Vagina (tissue), 2 donors: Measurements from ENCODE around the gene ADISSP. TPM values are rescaled to one million over a fixed set of nuclear protein-coding genes. Genes with fewer than 3 reads are reported as not detected.

Source experiments
- DNase-seq, 2 donors: peaks; one replicate each; pipeline ENCODE4 v3.0.0-alpha.2; 2017; ENCODE audit errors: extremely low spot score in 2 of 2
- H3K27ac ChIP-seq: fragments of 200-600 bp; sonication (generic); one replicate; pipeline ENCODE4 v1.5.1; 2019
- H3K27me3 ChIP-seq: fragments of 200-600 bp; sonication (generic); one replicate; pipeline ENCODE4 v1.5.1; 2019
- H3K36me3 ChIP-seq, 2 donors: fragments of 200-600 bp; sonication (generic); one replicate each; pipeline ENCODE4 v1.5.1; 2017 to 2019
- H3K4me1 ChIP-seq: fragments of 200-600 bp; sonication (generic); one replicate; pipeline ENCODE4 v1.5.1; 2019
- H3K4me3 ChIP-seq, 2 donors: fragments of 200-600 bp; sonication (generic); 1 replicate in 1 of 2; 2 replicates in 1 of 2; pipeline ENCODE4 v1.5.1; 2016 to 2019
- H3K9me3 ChIP-seq: fragments of 200-600 bp; sonication (generic); one replicate; pipeline ENCODE4 v1.5.1; 2019
- POLR2A ChIP-seq, 2 donors: fragments of 450-650 bp; IDR thresholded peaks; one replicate each; pipeline ENCODE4 v1.6.1; 2017; ENCODE audit warnings: antibody characterized with exemption in 2 of 2, mild to moderate bottlenecking in 2 of 2, moderate library complexity in 2 of 2
- POLR2AphosphoS5 ChIP-seq, 2 donors: sonication (generic); formaldehyde crosslinking; IDR thresholded peaks; one replicate each; pipeline ENCODE4 v1.9.0; 2017; ENCODE audit warnings: antibody characterized with exemption in 2 of 2, mild to moderate bottlenecking in 2 of 2, low read depth in 1 of 2; ENCODE audit not compliant: insufficient read depth in 1 of 2
- intact Hi-C: fragments of 100-400 bp; cut with DNase I; formaldehyde crosslinking; loops from one replicate; pipeline ENCODE4 v1.15.1; 2023
- total RNA-seq: library from RNA; depleted of rRNA; stranded (reverse); fragments of >200 nt; gene quantifications from one replicate; pipeline ENCODE4 v1.2.3, GENCODE V29; 2016
- TF ChIP-seq, protein P1 (sequence below), 3 experiments: fragments of 450-650 bp in 2 of 3; fragments of 200-600 bp in 1 of 3; sonication (generic) in 1 of 3; IDR thresholded peaks; one replicate each; pipeline ENCODE4 v1.5.1; 2017 to 2019; ENCODE audit warnings: antibody characterized with exemption in 3 of 3, mild to moderate bottlenecking in 2 of 3, moderate library complexity in 2 of 3

The ADISSP gene
- total RNA-seq, 1 donor from 2014 or later = 16.0 TPM

- H3K27ac ChIP-seq = no peak overlapping the region
- no peak for DNase-seq
- H3K36me3 ChIP-seq = no peaks in the 10 kb centered on the region
- H3K4me1 ChIP-seq = peaks cover 9% of the 10 kb centered on the region
- no peaks in the 10 kb centered on the region for H3K27me3 ChIP-seq
- TF ChIP-seq, protein P1, sequence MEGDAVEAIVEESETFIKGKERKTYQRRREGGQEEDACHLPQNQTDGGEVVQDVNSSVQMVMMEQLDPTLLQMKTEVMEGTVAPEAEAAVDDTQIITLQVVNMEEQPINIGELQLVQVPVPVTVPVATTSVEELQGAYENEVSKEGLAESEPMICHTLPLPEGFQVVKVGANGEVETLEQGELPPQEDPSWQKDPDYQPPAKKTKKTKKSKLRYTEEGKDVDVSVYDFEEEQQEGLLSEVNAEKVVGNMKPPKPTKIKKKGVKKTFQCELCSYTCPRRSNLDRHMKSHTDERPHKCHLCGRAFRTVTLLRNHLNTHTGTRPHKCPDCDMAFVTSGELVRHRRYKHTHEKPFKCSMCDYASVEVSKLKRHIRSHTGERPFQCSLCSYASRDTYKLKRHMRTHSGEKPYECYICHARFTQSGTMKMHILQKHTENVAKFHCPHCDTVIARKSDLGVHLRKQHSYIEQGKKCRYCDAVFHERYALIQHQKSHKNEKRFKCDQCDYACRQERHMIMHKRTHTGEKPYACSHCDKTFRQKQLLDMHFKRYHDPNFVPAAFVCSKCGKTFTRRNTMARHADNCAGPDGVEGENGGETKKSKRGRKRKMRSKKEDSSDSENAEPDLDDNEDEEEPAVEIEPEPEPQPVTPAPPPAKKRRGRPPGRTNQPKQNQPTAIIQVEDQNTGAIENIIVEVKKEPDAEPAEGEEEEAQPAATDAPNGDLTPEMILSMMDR (IDR thresholded peaks at IDR 0.05) = no peak
- TF ChIP-seq POLR2A (IDR thresholded peaks at IDR 0.05) (no peak), POLR2AphosphoS5 (IDR thresholded peaks at IDR 0.05; ENCODE audit: insufficient read depth in 1 of 2, low read depth in 1 of 2) (no peak)
- no peak overlapping the region for H3K4me3 ChIP-seq
- intact Hi-C loops = no loop called here
- H3K9me3 ChIP-seq = no peaks in the 10 kb centered on the region
These were observed 44.3 kb downstream of the ADISSP start for GRCh38 chr20:3723284-3723683.

DNA sequence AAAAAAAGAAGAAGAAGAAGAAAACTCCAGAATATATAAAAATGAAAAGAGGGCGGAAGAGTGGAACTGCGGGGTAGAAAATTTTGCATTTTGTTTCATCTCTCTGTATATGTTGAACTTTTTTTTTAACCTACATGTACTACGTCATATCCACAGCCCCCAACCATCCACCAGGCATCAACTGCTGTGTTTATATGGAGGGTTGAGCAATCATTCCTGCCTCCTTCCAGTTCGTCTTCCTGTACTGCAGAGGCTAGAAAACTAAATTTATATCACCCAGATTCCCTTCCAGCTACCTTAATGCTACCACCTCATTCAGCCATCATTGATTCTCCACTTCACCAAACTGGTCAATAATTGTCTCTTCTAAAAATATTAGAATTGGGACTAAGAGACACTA lies 45.6 kb downstream of the ADISSP start:
- intact Hi-C loops = no loop called here
- Histone ChIP-seq H3K27ac (no peak overlapping the region), H3K4me1 (no peaks in the 10 kb centered on the region), H3K36me3 (no peaks in the 10 kb centered on the region), H3K9me3 (no peaks in the 10 kb centered on the region), H3K4me3 (no peak overlapping the region), H3K27me3 (no peaks in the 10 kb centered on the region)
- no peak for DNase-seq
- TF ChIP-seq, protein P1 (IDR thresholded peaks at IDR 0.05) = no peak
- no peak for TF ChIP-seq POLR2A (IDR thresholded peaks at IDR 0.05)
- no peak for TF ChIP-seq POLR2AphosphoS5 (IDR thresholded peaks at IDR 0.05; ENCODE audit: insufficient read depth in 1 of 2, low read depth in 1 of 2)

GRCh38 chr20:3720626-3721025 lies 46.9 kb downstream of the ADISSP start:
- Histone ChIP-seq H3K36me3 (no peaks in the 10 kb centered on the region), H3K27me3 (no peaks in the 10 kb centered on the region), H3K9me3 (no peaks in the 10 kb centered on the region), H3K27ac (no peak overlapping the region), H3K4me3 (no peak overlapping the region), H3K4me1 (no peaks in the 10 kb centered on the region)
- DNase-seq = no peak
- TF ChIP-seq POLR2A (IDR thresholded peaks at IDR 0.05) (no peak), POLR2AphosphoS5 (IDR thresholded peaks at IDR 0.05; ENCODE audit: insufficient read depth in 1 of 2, low read depth in 1 of 2) (no peak)
- TF ChIP-seq, protein P1 (IDR thresholded peaks at IDR 0.05) = no peak
- intact Hi-C loops = no loop called here

DNA sequence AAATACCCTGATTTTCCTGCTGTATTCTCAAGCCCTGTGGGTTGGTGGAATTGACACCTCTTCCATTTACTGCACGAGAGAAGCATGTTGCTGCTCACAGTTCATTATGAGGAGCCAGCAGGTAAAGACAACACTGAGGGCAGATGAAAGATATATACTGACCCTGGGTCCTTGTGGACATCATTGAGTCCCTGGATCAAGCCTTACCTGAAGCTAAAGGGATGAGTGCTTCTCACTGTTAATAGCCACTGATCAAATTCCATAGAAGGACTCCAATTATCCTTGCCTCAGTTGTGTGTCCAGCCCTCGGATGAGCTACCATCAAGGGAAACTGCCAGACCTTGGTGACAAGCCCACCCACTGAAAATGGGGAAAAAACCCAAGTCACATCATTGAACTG lies 47.5 kb downstream of the ADISSP start:
- Histone ChIP-seq H3K27ac (no peak overlapping the region), H3K4me1 (no peaks in the 10 kb centered on the region), H3K9me3 (no peaks in the 10 kb centered on the region), H3K4me3 (no peak overlapping the region), H3K27me3 (no peaks in the 10 kb centered on the region), H3K36me3 (no peaks in the 10 kb centered on the region)
- DNase-seq = no peak
- intact Hi-C loops = no loop called here
- TF ChIP-seq, protein P1 (IDR thresholded peaks at IDR 0.05) = no peak
- TF ChIP-seq POLR2AphosphoS5 (IDR thresholded peaks at IDR 0.05; ENCODE audit: insufficient read depth in 1 of 2, low read depth in 1 of 2) = no peak

DNA sequence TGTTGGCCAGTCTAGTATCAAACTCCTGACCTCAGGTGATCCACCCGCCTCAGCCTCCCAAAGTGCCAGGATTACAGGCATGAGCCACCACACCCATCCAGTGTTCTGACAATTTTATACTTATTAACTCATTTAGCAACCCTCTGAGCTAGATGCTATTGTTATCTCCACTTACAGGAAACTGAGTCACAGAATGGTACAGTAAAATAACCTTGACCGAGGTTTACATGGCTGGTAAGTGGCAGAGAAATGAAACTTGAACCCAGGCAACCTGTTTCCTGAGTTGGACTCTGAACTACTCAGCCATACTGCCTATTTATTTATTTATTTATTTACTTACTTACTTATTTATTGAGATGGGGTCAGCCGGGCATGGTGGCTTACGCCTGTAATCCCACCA lies 48.5 kb downstream of the ADISSP start:
- DNase-seq = no peak
- H3K4me3 ChIP-seq = no peak overlapping the region
- no peaks in the 10 kb centered on the region for H3K4me1 ChIP-seq
- no peaks in the 10 kb centered on the region for H3K9me3 ChIP-seq
- intact Hi-C loops = no loop called here
- H3K27ac ChIP-seq = no peak overlapping the region
- H3K27me3 ChIP-seq = no peaks in the 10 kb centered on the region
- no peaks in the 10 kb centered on the region for H3K36me3 ChIP-seq
- TF ChIP-seq, protein P1 (IDR thresholded peaks at IDR 0.05) = no peak
- TF ChIP-seq POLR2AphosphoS5 (IDR thresholded peaks at IDR 0.05; ENCODE audit: insufficient read depth in 1 of 2, low read depth in 1 of 2) (no peak), POLR2A (IDR thresholded peaks at IDR 0.05) (no peak)
